CD4-positive, alpha-beta T cell (primary cell): Measurements from ENCODE around the gene ADAMTSL2. TPM values are rescaled to one million over a fixed set of nuclear protein-coding genes. Genes with fewer than 3 reads are reported as not detected.

Experiments
- ATAC-seq: fragments of 200-7000 bp; cut with Tn5 transposase; one replicate; pipeline ENCODE4 v1.10.0; 2022; ENCODE audit warnings: mild to moderate bottlenecking; ENCODE audit not compliant: poor library complexity
- CTCF ChIA-PET: fragments of 350-600 bp; sonication (Branson Sonifier 250); formaldehyde crosslinking; loops from one replicate; lab custom pipeline; 2021; ENCODE audit warnings: antibody characterized with exemption, inconsistent platforms; lab: Charles Lee
- POLR2A ChIA-PET: fragments of 350-600 bp; sonication (Branson Sonifier 250); formaldehyde crosslinking; loops from one replicate; lab custom pipeline; 2021; ENCODE audit warnings: antibody characterized with exemption, inconsistent platforms; lab: Charles Lee
- DNase-seq, 14 experiments: peaks; one replicate each; pipeline ENCODE4 v3.0.0-alpha.2; 2013 to 2020; ENCODE audit warnings: mixed read lengths in 2 of 14
- H3K27ac ChIP-seq, 2 donors: one replicate each; pipeline versions ENCODE4 v1.5.1 to v1.7.0; 2013; ENCODE audit warnings: low read length in 2 of 2, low read depth in 1 of 2, mild to moderate bottlenecking in 1 of 2
- H3K27me3 ChIP-seq, 2 experiments: 1 replicate in 1 of 2; 2 replicates in 1 of 2; pipeline versions ENCODE4 v1.6.1 to v1.7.0; 2013; ENCODE audit warnings: low read length in 2 of 2, control low read depth in 1 of 2, mild to moderate bottlenecking in 1 of 2, moderate library complexity in 1 of 2; ENCODE audit not compliant: insufficient read depth in 2 of 2, control insufficient read depth in 1 of 2
- H3K36me3 ChIP-seq: one replicate; pipeline ENCODE4 v1.6.1; 2013; ENCODE audit warnings: low read length, control low read depth; ENCODE audit not compliant: insufficient read depth
- H3K4me1 ChIP-seq: one replicate; pipeline ENCODE4 v1.6.1; 2013; ENCODE audit warnings: low read length, control low read depth; ENCODE audit not compliant: insufficient read depth
- H3K4me3 ChIP-seq: one replicate; pipeline ENCODE4 v1.5.1; 2013; ENCODE audit warnings: mild to moderate bottlenecking, low read length, moderate library complexity
- H3K9me3 ChIP-seq, 2 experiments: 1 replicate in 1 of 2; 2 replicates in 1 of 2; pipeline versions ENCODE4 v1.6.1 to v1.7.0; 2013; ENCODE audit warnings: low read length in 2 of 2, mild to moderate bottlenecking in 2 of 2, control low read depth in 1 of 2, moderate library complexity in 1 of 2; ENCODE audit not compliant: control insufficient read depth in 1 of 2, insufficient read depth in 1 of 2
- H3K27ac Mint-ChIP-seq: one replicate; pipeline ENCODE4 v1.8.0; 2020; ENCODE audit warnings: mixed read lengths
- H3K27me3 Mint-ChIP-seq: one replicate; pipeline ENCODE4 v1.8.0; 2021; ENCODE audit warnings: mixed read lengths
- H3K36me3 Mint-ChIP-seq: one replicate; pipeline ENCODE4 v1.8.0; 2021; ENCODE audit warnings: low read depth, mixed read lengths
- H3K4me1 Mint-ChIP-seq: one replicate; pipeline ENCODE4 v1.8.0; 2021; ENCODE audit warnings: low read depth, mixed read lengths
- H3K4me3 Mint-ChIP-seq: one replicate; pipeline ENCODE4 v1.8.0; 2020; ENCODE audit warnings: mild to moderate bottlenecking, mixed read lengths
- H3K9me3 Mint-ChIP-seq: one replicate; pipeline ENCODE4 v1.8.0; 2020; ENCODE audit warnings: mixed read lengths
- CTCF ChIP-seq: fragments of 200-600 bp; IDR thresholded peaks from one replicate; pipeline ENCODE4 v1.8.0; 2022; ENCODE audit warnings: antibody characterized with exemption, mild to moderate bottlenecking
- intact Hi-C, 2 experiments: fragments of 100-400 bp; cut with DNase I in 1 of 2; cut with micrococcal nuclease in 1 of 2; formaldehyde crosslinking; loops; one replicate each; pipeline versions ENCODE4 v1.15.1 to v1.9.0; 2023 to 2025; cut with DNase I, micrococcal nuclease
- total RNA-seq, 174 experiments: library from RNA in 2 of 174; stranded (reverse) in 2 of 174; gene quantifications; one replicate each; pipeline ENCODE4 v1.2.3 and lab custom pipeline; 2021 to 2026

ADAMTSL2 gene
- total RNA-seq, 2 experiments from 2014 or later = 1.2 to 1.3 TPM

DNA sequence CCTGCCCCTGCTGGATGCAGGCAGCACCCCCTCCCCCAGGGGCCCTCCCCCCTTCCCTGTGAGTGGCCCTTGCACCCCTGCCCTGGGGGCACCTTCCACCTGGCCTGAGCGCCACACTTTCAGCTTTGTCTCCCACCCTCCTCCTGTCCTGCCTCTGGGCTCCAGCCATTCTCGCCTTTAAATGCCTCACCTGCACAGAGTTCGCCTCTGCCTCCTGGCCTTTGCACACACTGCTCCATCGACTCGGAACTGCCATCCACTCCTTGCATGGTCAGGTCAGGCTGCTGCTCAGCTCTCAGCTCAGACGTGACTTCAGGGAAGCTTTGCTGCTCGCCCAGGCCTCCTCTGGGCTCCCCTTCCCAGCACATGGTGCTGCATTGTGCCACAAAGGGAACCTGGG is 64.5 kb downstream of the ADAMTSL2 start:
- peaks cover 9% of the 10 kb centered on the region for H3K9me3 Mint-ChIP-seq
- no peak for TF ChIP-seq CTCF
- H3K36me3 Mint-ChIP-seq = no peaks in the 10 kb centered on the region
- H3K4me1 ChIP-seq = no peaks in the 10 kb centered on the region
- no peak overlapping the region for H3K27ac Mint-ChIP-seq
- H3K27me3 ChIP-seq = no peaks in the 10 kb centered on the region
- H3K9me3 ChIP-seq = peaks cover 14 to 32% of the 10 kb centered on the region in 2 experiments
- intact Hi-C loops = no loop called here
- peaks cover under 1% of the 10 kb centered on the region for H3K4me1 Mint-ChIP-seq
- DNase-seq (no peak), ATAC-seq (no peak)
- no peak overlapping the region for H3K4me3 Mint-ChIP-seq
- H3K27ac ChIP-seq = no peak overlapping the region
- no peaks in the 10 kb centered on the region for H3K36me3 ChIP-seq
- H3K4me3 ChIP-seq = no peak overlapping the region
- CTCF ChIA-PET = no interaction called here
- no peaks in the 10 kb centered on the region for H3K27me3 Mint-ChIP-seq
- POLR2A ChIA-PET = no interaction called here

DNA sequence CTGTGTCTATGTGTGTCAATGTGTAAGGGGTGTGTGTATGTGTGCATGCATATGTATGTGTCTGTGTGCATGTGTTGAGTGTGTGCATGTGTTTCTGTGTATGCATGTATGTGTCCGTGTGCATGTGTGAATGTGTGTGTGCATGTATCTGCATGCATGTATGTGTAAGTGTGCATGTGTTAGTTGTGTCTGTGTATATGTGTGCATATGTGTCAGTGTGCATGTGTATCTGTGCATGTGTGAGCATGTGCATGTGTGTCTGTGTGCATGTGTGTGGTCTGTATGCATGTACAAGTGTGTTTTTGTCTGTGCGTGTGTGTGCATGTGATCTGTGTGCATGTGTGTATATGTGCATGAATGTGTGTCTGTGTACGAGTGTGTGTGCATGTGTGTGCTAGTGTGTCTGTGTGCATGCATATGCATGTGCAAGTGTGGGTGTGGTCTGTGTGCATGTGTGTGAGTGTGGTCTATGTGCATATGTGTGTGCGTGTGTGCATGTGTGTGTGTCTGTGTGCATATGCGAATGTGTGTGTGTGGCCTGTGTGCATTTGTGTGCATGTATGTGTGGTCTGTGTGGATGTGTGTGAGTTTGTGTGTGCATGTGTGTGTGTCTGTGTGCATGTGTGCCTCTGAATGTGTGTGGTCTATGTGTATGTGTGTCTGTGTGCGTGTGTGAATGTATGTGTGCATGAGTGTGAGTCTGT is 65.1 kb downstream of the ADAMTSL2 start:
- peaks cover 14 to 32% of the 10 kb centered on the region in 2 experiments for H3K9me3 ChIP-seq
- Mint-ChIP-seq H3K27ac (no peak overlapping the region), H3K4me1 (peaks cover 4% of the 10 kb centered on the region), H3K9me3 (peaks cover 9% of the 10 kb centered on the region), H3K4me3 (no peak overlapping the region), H3K36me3 (no peaks in the 10 kb centered on the region), H3K27me3 (no peaks in the 10 kb centered on the region)
- no peak overlapping the region for H3K4me3 ChIP-seq
- ATAC-seq = no peak
- no peak for DNase-seq
- ChIA-PET POLR2A (no interaction called here), CTCF (no interaction called here)
- H3K27ac ChIP-seq = no peak overlapping the region
- H3K27me3 ChIP-seq = no peaks in the 10 kb centered on the region
- peaks cover under 1% of the 10 kb centered on the region for H3K4me1 ChIP-seq
- no peaks in the 10 kb centered on the region for H3K36me3 ChIP-seq
- intact Hi-C loops = loop anchor here (5.0 kb wide), 2 partner anchors 118 to 128 kb away; no protein-coding TSS in a partner anchor
- no peak for TF ChIP-seq CTCF

- DNase-seq = no peak
- Histone ChIP-seq H3K27me3 (peaks cover 0 to 5% of the 10 kb centered on the region in 2 experiments), H3K4me3 (no peak overlapping the region), H3K9me3 (peaks cover 14 to 32% of the 10 kb centered on the region in 2 experiments), H3K4me1 (peaks cover 8% of the 10 kb centered on the region), H3K27ac (no peak overlapping the region), H3K36me3 (no peaks in the 10 kb centered on the region)
- intact Hi-C loops = loop anchor here (5.0 kb wide), 2 partner anchors 117 to 127 kb away; no protein-coding TSS in a partner anchor
- Mint-ChIP-seq H3K4me1 (peaks cover 4% of the 10 kb centered on the region), H3K27ac (no peak overlapping the region), H3K4me3 (no peak overlapping the region), H3K36me3 (no peaks in the 10 kb centered on the region), H3K9me3 (peaks cover 9% of the 10 kb centered on the region), H3K27me3 (no peaks in the 10 kb centered on the region)
- no peak for ATAC-seq
- ChIA-PET POLR2A (no interaction called here), CTCF (no interaction called here)
- TF ChIP-seq CTCF = no peak
Observed at GRCh38 chr9:133600739-133601138, 66.2 kb downstream of the ADAMTSL2 start.
